ENCODE results near the gene NOS3. TPM values are rescaled to one million over a fixed set of nuclear protein-coding genes. Genes with fewer than 3 reads are reported as not detected.

The NOS3 gene
- total and polyA plus RNA-seq, 9 of the 15 experiments (the other 6 are each of a cell fraction or from before 2014, with no cell fraction given): 1.1 to 121 (median 23.6) TPM

GRCh38 chr7:151003572-151003971, 12.8 kb downstream of the NOS3 start:
- Histone ChIP-seq H3K4me2 (ENCODE audit: insufficient read depth, low read length) (peak overlapping the region; percentile 13; the same call in 1 of the 2 replicates), H3K4me1 (replicated peaks in 1 of 2; ENCODE audit: control insufficient read depth in 2 of 2, insufficient read depth in 2 of 2, low read length in 2 of 2) (peaks cover 23 to 56% of the 10 kb centered on the region in 2 experiments), H3K4me3 (no peak overlapping the region), H2AFZ (ENCODE audit: low read depth, low read length) (peak overlapping the region; percentile 86), H3K36me3 (ENCODE audit: control insufficient read depth, insufficient read depth, low read length) (no peaks in the 10 kb centered on the region), H3K79me2 (ENCODE audit: control insufficient read depth, insufficient read depth, low read length) (no peaks in the 10 kb centered on the region), H3K27me3 (ENCODE audit: control insufficient read depth in 2 of 2, insufficient read depth in 2 of 2, low read length in 2 of 2) (no peaks in the 10 kb centered on the region), H3K27ac (ENCODE audit: extremely low read depth, low read depth, low read length) (no peak overlapping the region; the same call in 2 of the 3 replicates), H3K9ac (ENCODE audit: insufficient read depth in 1 of 2, low read depth in 2 of 2, low read length in 2 of 2) (peak overlapping the region; percentile 14 to 75; a peak in 2 of 4 replicates), H3K9me1 (ENCODE audit: control insufficient read depth, insufficient read depth, low read length) (no peaks in the 10 kb centered on the region), H3K9me3 (replicated peaks; ENCODE audit: control insufficient read depth, insufficient read depth, low read depth, low read length) (no peaks in the 10 kb centered on the region), H4K20me1 (replicated peaks; ENCODE audit: control insufficient read depth, insufficient read depth, low read length) (no peaks in the 10 kb centered on the region)
- intact Hi-C loops (cut with micrococcal nuclease): no loop called here
- CTCF ChIA-PET (ENCODE audit: low intra/inter-chr PET ratio): interaction anchor here (0.6 kb wide), 1 partner anchor 71 kb away, joined by 3 read pairs; no protein-coding TSS in a partner anchor
- peak; percentile 62 for ATAC-seq
- 16% methylated on average over 12 of the region's 12 CpGs for WGBS (ENCODE audit: insufficient coverage, low coverage, missing lambda C conversion rate)
- peak; percentile 59 to 79 (median 65) for DNase-seq (ENCODE audit: extremely low read depth in 1 of 4, low spot score in 3 of 4)
- POLR2A ChIA-PET: no interaction called here
- BruUV-seq (replicated peaks): no TSS peak
- FAIRE-seq: peak; percentile 90
- in situ Hi-C loops (cut with MboI): no loop called here
- peak; percentile 75 to 82; a peak in 3 of 4 replicates for TF ChIP-seq FOXK2 (conservative IDR thresholded peaks at IDR 0.05 in 1 of 2, IDR thresholded peaks at IDR 0.05 in 1 of 2; ENCODE audit: low read depth in 2 of 2)
- TF ChIP-seq NBN (IDR thresholded peaks at IDR 0.05; ENCODE audit: low read depth): no peak
- TF ChIP-seq BCOR (IDR thresholded peaks at IDR 0.05): 0 out of 2 replicates have a peak, but pooled peaks have one; percentile 5
- TF ChIP-seq NR2C1 (IDR thresholded peaks at IDR 0.05): no peak
- TF ChIP-seq NR2C1 (tag; IDR thresholded peaks at IDR 0.05): no peak
- no peak for TF ChIP-seq POLR2H (tag; IDR thresholded peaks at IDR 0.05; ENCODE audit: low read depth)
- no peak for TF ChIP-seq LARP7 (IDR thresholded peaks at IDR 0.05)
- peak in 1 of 2 experiments; percentile 57; a peak in 1 of 4 replicates for TF ChIP-seq MNT (conservative IDR thresholded peaks at IDR 0.05)
- TF ChIP-seq MTA3 (IDR thresholded peaks at IDR 0.05; ENCODE audit: borderline replicate concordance): 0 out of 2 replicates have a peak, but pooled peaks have one; percentile 19
- TF ChIP-seq GTF3C2 (IDR thresholded peaks at IDR 0.05; ENCODE audit: borderline replicate concordance, extremely low read depth, insufficient read length): no peak
- TF ChIP-seq ZNF592 (IDR thresholded peaks at IDR 0.05): peak; percentile 68; the same call in 1 of the 2 replicates
- no peak for TF ChIP-seq ZNF707 (CRISPR knock-in tag; conservative IDR thresholded peaks at IDR 0.05)
- no peak for TF ChIP-seq SREBF1 (IDR thresholded peaks at IDR 0.05; ENCODE audit: borderline replicate concordance, low read depth, low read length)
- TF ChIP-seq HNRNPL (IDR thresholded peaks at IDR 0.05; ENCODE audit: low read depth, low read length): no peak
- TF ChIP-seq NFIC (IDR thresholded peaks at IDR 0.05): peak; percentile 53

All from K562 (cell line).